ENCODE data around the gene FAM107B.

Gene FAM107B

GRCh38 chr10:14548474-14548873 is 226.2 kb downstream of the FAM107B start:
- peaks cover 95% of the 10 kb centered on the region for H3K4me1 Mint-ChIP-seq
- peak overlapping the region; percentile 68 for H3K27ac Mint-ChIP-seq
- ATAC-seq = no peak
- H3K36me3 Mint-ChIP-seq = peaks cover 39% of the 10 kb centered on the region
- no peaks in the 10 kb centered on the region for H3K9me3 Mint-ChIP-seq
- H3K4me3 Mint-ChIP-seq = no peak overlapping the region
- H3K27me3 Mint-ChIP-seq = no peaks in the 10 kb centered on the region

DNA sequence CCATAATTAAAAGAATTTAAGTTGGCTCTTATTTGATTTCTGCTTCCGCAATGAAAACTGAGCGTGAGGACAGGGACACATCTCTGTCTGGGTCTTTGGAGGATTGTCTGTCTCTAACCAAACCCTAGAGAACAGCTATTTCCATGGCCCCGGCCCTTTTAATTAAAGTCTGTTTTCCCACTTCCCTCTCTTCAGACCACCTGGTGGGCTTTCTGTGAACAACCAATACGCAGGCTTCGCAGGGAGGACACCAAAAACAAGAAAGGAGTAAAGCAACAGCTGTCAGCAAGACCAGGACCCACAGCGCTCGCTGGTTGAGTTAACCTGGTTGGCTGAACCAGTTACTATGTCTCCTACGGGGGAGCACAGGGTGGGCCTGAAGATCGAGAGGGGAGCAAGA is 226.9 kb downstream of the FAM107B start:
- ATAC-seq = no peak
- Mint-ChIP-seq H3K4me1 (peaks cover 94% of the 10 kb centered on the region), H3K27ac (peak overlapping the region; percentile 68), H3K4me3 (no peak overlapping the region), H3K27me3 (no peaks in the 10 kb centered on the region), H3K9me3 (no peaks in the 10 kb centered on the region), H3K36me3 (peaks cover 33% of the 10 kb centered on the region)

GRCh38 chr10:14545827-14546226 is 228.9 kb downstream of the FAM107B start:
- H3K27me3 Mint-ChIP-seq = no peaks in the 10 kb centered on the region
- no peak for ATAC-seq
- H3K4me1 Mint-ChIP-seq = peaks cover 84% of the 10 kb centered on the region
- H3K27ac Mint-ChIP-seq = peak overlapping the region; percentile 68
- no peaks in the 10 kb centered on the region for H3K9me3 Mint-ChIP-seq
- no peak overlapping the region for H3K4me3 Mint-ChIP-seq
- peaks cover 32% of the 10 kb centered on the region for H3K36me3 Mint-ChIP-seq

GRCh38 chr10:14543904-14544210 is 230.8 kb downstream of the FAM107B start:
- ATAC-seq = no peak
- Mint-ChIP-seq H3K27me3 (no peaks in the 10 kb centered on the region), H3K9me3 (no peaks in the 10 kb centered on the region), H3K27ac (peak overlapping the region; percentile 68), H3K4me3 (no peak overlapping the region), H3K4me1 (peaks cover 82% of the 10 kb centered on the region), H3K36me3 (peaks cover 29% of the 10 kb centered on the region)

- Mint-ChIP-seq H3K27me3 (no peaks in the 10 kb centered on the region), H3K36me3 (peaks cover 27% of the 10 kb centered on the region), H3K9me3 (no peaks in the 10 kb centered on the region), H3K4me1 (peaks cover 79% of the 10 kb centered on the region), H3K27ac (peak overlapping the region; percentile 68), H3K4me3 (peak overlapping the region; percentile 18)
- peak; percentile 77 for ATAC-seq
Observed at GRCh38 chr10:14543046-14543903, 231.4 kb downstream of the FAM107B start.

DNA sequence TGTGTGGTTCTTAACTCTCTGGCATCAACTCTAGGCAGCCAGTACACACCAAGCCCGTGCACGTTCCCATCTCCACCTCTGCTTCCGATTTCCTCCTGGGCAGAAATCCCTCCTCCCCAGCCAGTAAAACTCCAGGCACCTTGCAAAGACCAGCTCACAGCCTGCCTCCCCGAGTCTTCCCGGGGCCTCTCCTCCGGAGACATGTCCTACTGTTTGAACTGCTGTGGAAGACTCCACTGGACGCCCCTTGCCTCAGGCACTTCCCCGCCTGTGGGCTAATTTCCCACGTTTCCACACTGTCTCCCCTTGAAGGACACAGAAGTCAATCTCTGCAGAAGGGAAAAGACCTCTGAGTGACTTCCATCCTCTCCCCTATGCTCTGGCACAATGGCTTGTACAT is 233.3 kb downstream of the FAM107B start:
- peak overlapping the region; percentile 80 for H3K27ac Mint-ChIP-seq
- ATAC-seq = no peak
- H3K27me3 Mint-ChIP-seq = no peaks in the 10 kb centered on the region
- peaks cover 16% of the 10 kb centered on the region for H3K36me3 Mint-ChIP-seq
- H3K9me3 Mint-ChIP-seq = no peaks in the 10 kb centered on the region
- H3K4me3 Mint-ChIP-seq = no peak overlapping the region
- H3K4me1 Mint-ChIP-seq = peaks cover 67% of the 10 kb centered on the region

GRCh38 chr10:14540611-14541010 is 234.1 kb downstream of the FAM107B start:
- Mint-ChIP-seq H3K27me3 (no peaks in the 10 kb centered on the region), H3K4me3 (no peak overlapping the region), H3K27ac (peak overlapping the region; percentile 80), H3K9me3 (no peaks in the 10 kb centered on the region), H3K4me1 (peaks cover 60% of the 10 kb centered on the region), H3K36me3 (peaks cover 16% of the 10 kb centered on the region)
- ATAC-seq = no peak

- no peaks in the 10 kb centered on the region for H3K9me3 Mint-ChIP-seq
- H3K27ac Mint-ChIP-seq = peak overlapping the region; percentile 80
- no peaks in the 10 kb centered on the region for H3K27me3 Mint-ChIP-seq
- peaks cover 16% of the 10 kb centered on the region for H3K36me3 Mint-ChIP-seq
- H3K4me3 Mint-ChIP-seq = no peak overlapping the region
- ATAC-seq = no peak
- H3K4me1 Mint-ChIP-seq = peaks cover 54% of the 10 kb centered on the region
Observed at GRCh38 chr10:14540062-14540461, 234.6 kb downstream of the FAM107B start.

DNA sequence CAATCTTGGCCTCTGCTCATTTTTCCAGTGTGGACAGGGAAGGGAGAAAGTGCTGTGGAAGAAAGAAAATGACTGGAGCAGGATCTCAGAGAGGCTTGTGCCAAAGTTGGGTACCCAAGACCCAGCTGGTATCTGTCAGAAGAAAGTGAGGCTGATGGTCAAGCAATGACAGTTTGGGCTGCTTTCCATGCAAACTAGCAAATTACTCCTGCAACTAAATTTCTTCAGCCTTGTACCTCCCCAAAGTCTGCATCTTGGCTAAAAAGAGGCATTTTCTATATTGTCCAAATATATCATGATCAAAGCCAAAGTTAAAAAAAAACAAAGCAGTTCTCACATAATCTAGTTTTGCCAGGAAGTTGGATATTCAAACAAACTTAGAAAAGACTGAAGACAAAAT is 235.5 kb downstream of the FAM107B start:
- H3K4me3 Mint-ChIP-seq = no peak overlapping the region
- H3K4me1 Mint-ChIP-seq = peaks cover 54% of the 10 kb centered on the region
- peak overlapping the region; percentile 80 for H3K27ac Mint-ChIP-seq
- H3K27me3 Mint-ChIP-seq = no peaks in the 10 kb centered on the region
- no peaks in the 10 kb centered on the region for H3K9me3 Mint-ChIP-seq
- peaks cover 23% of the 10 kb centered on the region for H3K36me3 Mint-ChIP-seq
- no peak for ATAC-seq

- ATAC-seq = peak; percentile 57
- H3K4me3 Mint-ChIP-seq = no peak overlapping the region
- H3K27ac Mint-ChIP-seq = no peak overlapping the region
Observed at GRCh38 chr10:14536241-14537213, 238.2 kb downstream of the FAM107B start.

GRCh38 chr10:14535457-14536130 is 239.1 kb downstream of the FAM107B start:
- no peak overlapping the region for H3K4me3 Mint-ChIP-seq
- no peaks in the 10 kb centered on the region for H3K9me3 Mint-ChIP-seq
- H3K4me1 Mint-ChIP-seq = peaks cover 60% of the 10 kb centered on the region
- no peak for ATAC-seq
- no peak overlapping the region for H3K27ac Mint-ChIP-seq
- no peaks in the 10 kb centered on the region for H3K27me3 Mint-ChIP-seq
- H3K36me3 Mint-ChIP-seq = peaks cover 31% of the 10 kb centered on the region

More at GRCh38 chr10:14536241-14537213, 238.2 kb downstream of the FAM107B start:
- no peaks in the 10 kb centered on the region for H3K9me3 Mint-ChIP-seq
- no peaks in the 10 kb centered on the region for H3K27me3 Mint-ChIP-seq
- H3K36me3 Mint-ChIP-seq = peaks cover 41% of the 10 kb centered on the region
- H3K4me1 Mint-ChIP-seq = peaks cover 63% of the 10 kb centered on the region

DNA sequence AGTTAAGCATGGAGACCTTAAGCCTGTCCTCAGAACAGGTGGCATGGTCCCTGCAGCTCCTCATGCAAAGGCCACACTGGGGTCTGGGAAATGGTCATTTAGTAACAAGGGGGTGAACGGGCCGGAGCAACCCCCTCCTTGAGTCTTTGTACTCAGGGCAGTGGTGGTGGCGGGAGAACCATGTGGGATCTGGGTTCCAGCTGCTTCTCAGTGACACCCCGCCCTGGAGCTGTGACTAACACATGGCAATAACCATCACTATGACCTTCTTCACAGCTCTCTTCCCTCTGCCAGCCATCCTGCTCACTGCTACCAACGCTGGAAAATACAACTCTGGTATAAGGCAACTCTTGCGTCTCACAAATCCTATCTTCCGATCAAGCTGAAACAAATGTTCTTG is 240.5 kb downstream of the FAM107B start:
- Mint-ChIP-seq H3K9me3 (no peaks in the 10 kb centered on the region), H3K4me1 (peaks cover 47% of the 10 kb centered on the region), H3K36me3 (peaks cover 27% of the 10 kb centered on the region), H3K4me3 (no peak overlapping the region), H3K27ac (no peak overlapping the region), H3K27me3 (no peaks in the 10 kb centered on the region)
- ATAC-seq = no peak

- H3K4me3 Mint-ChIP-seq = no peak overlapping the region
- H3K4me1 Mint-ChIP-seq = peaks cover 45% of the 10 kb centered on the region
- H3K9me3 Mint-ChIP-seq = no peaks in the 10 kb centered on the region
- H3K27ac Mint-ChIP-seq = no peak overlapping the region
- peaks cover 27% of the 10 kb centered on the region for H3K36me3 Mint-ChIP-seq
- ATAC-seq = no peak
- no peaks in the 10 kb centered on the region for H3K27me3 Mint-ChIP-seq
Observed at GRCh38 chr10:14533295-14533694, 241.4 kb downstream of the FAM107B start.

DNA sequence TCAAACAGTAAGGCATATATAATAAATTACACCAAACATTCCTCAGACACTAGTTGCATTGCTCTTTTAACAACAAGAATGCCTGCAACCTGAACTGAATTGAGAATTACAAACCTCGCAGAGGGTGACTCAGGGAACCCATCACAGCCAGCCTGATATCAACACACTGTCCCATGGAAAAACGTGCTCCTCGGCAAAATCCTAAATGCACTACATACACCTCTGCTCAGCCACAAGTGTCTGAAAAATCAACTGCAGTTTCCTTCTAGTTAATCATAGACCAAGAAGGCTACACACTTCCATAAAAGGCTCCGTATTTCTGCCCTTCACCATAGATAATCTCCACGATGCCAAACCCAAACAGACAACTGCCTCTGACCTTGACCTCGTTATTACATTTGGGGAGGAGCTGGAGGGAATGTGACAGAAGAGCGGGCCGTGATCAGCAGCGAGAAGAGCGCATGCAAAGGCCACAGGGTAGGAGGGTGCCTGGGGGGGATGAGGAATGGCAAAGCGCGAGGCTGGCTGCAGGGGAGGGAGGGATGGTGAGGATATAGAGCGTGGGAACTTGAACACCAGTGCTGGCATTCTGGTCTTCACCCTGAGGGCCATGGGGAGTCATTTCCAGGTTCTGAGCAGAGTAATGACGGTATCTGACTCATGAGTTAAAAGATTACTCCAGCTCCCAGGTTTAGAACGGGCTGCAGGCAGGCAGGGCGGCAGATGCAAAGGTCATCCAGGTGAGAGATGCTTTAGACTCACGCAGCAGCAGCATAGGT is 242.0 kb downstream of the FAM107B start:
- Mint-ChIP-seq H3K4me1 (peaks cover 45% of the 10 kb centered on the region), H3K27ac (no peak overlapping the region), H3K4me3 (no peak overlapping the region), H3K36me3 (peaks cover 27% of the 10 kb centered on the region), H3K27me3 (no peaks in the 10 kb centered on the region), H3K9me3 (no peaks in the 10 kb centered on the region)
- ATAC-seq = no peak

Data from stimulated activated memory B cell treated with anti-CD40 and anti-IgM and Interleukin-4, amounts not matched to agents 10 μg/mL and 1 μg/mL and 100 μg/mL, for 72 hours (primary cell).